GM08714 (cell line): ENCODE data around the gene CDC42.
A peak's percentile ranks its signal among the peaks of the same experiment; 100 is the strongest.
"Not testable (repeated sequence)": the region's sequence is repeated elsewhere in the genome, so short reads cannot be mapped to it uniquely, and the experiment has no call there.

Source experiments
- H3K4me3 ChIP-seq: fragments of 200-500 bp; sonication (Bioruptor generic); 2 replicates; pipeline ENCODE4 v1.5.1; 2014; ENCODE audit warnings: mild to moderate bottlenecking, low read length, inconsistent platforms
- ZNF274 ChIP-seq: IDR thresholded peaks from 2 replicates; pipeline ENCODE4 v1.6.1; 2012; ENCODE audit warnings: mild to moderate bottlenecking, low read depth, low read length

The CDC42 gene

GRCh38 chr1:22026924-22027289, 25.6 kb upstream of the CDC42 start:
- no peak for TF ChIP-seq ZNF274
- H3K4me3 ChIP-seq, result peak overlapping the region; percentile 95; the same call in 1 of the 2 replicates

GRCh38 chr1:22030057-22030456, 22.5 kb upstream of the CDC42 start:
- no peak for TF ChIP-seq ZNF274
- H3K4me3 ChIP-seq, result no peak overlapping the region

GRCh38 chr1:22030473-22030872, 22.0 kb upstream of the CDC42 start:
- H3K4me3 ChIP-seq, result no peak overlapping the region

GRCh38 chr1:22031214-22031962, 21.1 kb upstream of the CDC42 start:
- no peak for TF ChIP-seq ZNF274
- H3K4me3 ChIP-seq, result no peak overlapping the region

More at GRCh38 chr1:22030473-22030872, 22.0 kb upstream of the CDC42 start:
- no peak for TF ChIP-seq ZNF274

GRCh38 chr1:22034834-22035233, 17.7 kb upstream of the CDC42 start:
- not testable (repeated sequence) for H3K4me3 ChIP-seq

GRCh38 chr1:22037520-22037919, 15.0 kb upstream of the CDC42 start:
- TF ChIP-seq ZNF274, result no peak
- no peak overlapping the region for H3K4me3 ChIP-seq

- no peak for TF ChIP-seq ZNF274
- no peak overlapping the region for H3K4me3 ChIP-seq
These were observed 14.5 kb upstream of the CDC42 start for GRCh38 chr1:22038036-22038435.

- H3K4me3 ChIP-seq, result peak overlapping the region; percentile 30; the same call in 1 of the 2 replicates
- TF ChIP-seq ZNF274, result no peak
These were observed 12.8 kb upstream of the CDC42 start for GRCh38 chr1:22039594-22040285.

GRCh38 chr1:22040286-22040623, 12.3 kb upstream of the CDC42 start:
- H3K4me3 ChIP-seq, result peak overlapping the region; percentile 30; the same call in 1 of the 2 replicates
- TF ChIP-seq ZNF274, result no peak

- H3K4me3 ChIP-seq, result no peak overlapping the region
- no peak for TF ChIP-seq ZNF274
These were observed 11.0 kb upstream of the CDC42 start for GRCh38 chr1:22041505-22041904.

GRCh38 chr1:22043198-22043769, 9.2 kb upstream of the CDC42 start:
- TF ChIP-seq ZNF274, result no peak
- H3K4me3 ChIP-seq, result no peak overlapping the region

GRCh38 chr1:22044690-22045420, 7.7 kb upstream of the CDC42 start:
- no peak overlapping the region for H3K4me3 ChIP-seq
- no peak for TF ChIP-seq ZNF274

GRCh38 chr1:22045604-22046228, 6.8 kb upstream of the CDC42 start:
- no peak for TF ChIP-seq ZNF274
- H3K4me3 ChIP-seq, result no peak overlapping the region

GRCh38 chr1:22048351-22049192, 3.9 kb upstream of the CDC42 start:
- TF ChIP-seq ZNF274, result no peak
- H3K4me3 ChIP-seq, result no peak overlapping the region
